ENCODE measurements around the gene ACADSB.

DNA sequence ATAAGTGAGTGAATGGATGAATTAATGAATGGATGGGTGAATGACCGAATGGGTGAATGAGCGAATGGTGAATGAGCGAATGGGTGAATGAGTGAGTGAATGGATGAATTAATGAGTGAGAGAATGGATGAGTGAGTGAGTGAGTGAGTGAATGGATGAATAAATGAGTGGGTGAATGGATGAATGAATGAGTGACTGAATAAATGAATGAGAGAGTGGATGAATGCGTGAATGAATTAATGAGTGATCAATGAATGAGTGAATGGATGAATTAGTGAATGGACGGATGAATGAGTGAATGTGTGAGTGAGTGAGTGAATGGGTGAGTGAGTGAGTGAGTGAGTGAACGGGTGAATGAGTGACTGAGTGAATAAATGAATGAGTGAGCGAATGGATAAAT is 77.5 kb downstream of the ACADSB start:
- TF ChIP-seq CTCF (IDR thresholded peaks at IDR 0.05) (no peak), POLR2AphosphoS5 (IDR thresholded peaks at IDR 0.05) (no peak)

Data from breast epithelium (tissue), 3 donors.